Fibroblast of pulmonary artery (primary cell): ENCODE data around the gene FAIM.
A peak's percentile ranks its signal among the peaks of the same experiment; 100 is the strongest.
"Not testable (repeated sequence)": the region's sequence is repeated elsewhere in the genome, so short reads cannot be mapped to it uniquely, and the experiment has no call there.

Experiments
- DNase-seq: peaks from one replicate; pipeline ENCODE4 v3.0.0-alpha.2; 2010; ENCODE audit warnings: low read depth
- H3K4me3 ChIP-seq: replicated peaks from 2 replicates; pipeline ENCODE4 v1.5.1; 2011; ENCODE audit warnings: low read depth, mild to moderate bottlenecking, control low read depth, low read length, moderate library complexity
- TF ChIP-seq, protein P1 (sequence below): IDR thresholded peaks from 2 replicates; pipeline ENCODE4 v1.5.1; 2011; ENCODE audit warnings: mild to moderate bottlenecking, control low read depth, low read length, inconsistent platforms; ENCODE audit errors: missing control alignments

FAIM gene

DNA sequence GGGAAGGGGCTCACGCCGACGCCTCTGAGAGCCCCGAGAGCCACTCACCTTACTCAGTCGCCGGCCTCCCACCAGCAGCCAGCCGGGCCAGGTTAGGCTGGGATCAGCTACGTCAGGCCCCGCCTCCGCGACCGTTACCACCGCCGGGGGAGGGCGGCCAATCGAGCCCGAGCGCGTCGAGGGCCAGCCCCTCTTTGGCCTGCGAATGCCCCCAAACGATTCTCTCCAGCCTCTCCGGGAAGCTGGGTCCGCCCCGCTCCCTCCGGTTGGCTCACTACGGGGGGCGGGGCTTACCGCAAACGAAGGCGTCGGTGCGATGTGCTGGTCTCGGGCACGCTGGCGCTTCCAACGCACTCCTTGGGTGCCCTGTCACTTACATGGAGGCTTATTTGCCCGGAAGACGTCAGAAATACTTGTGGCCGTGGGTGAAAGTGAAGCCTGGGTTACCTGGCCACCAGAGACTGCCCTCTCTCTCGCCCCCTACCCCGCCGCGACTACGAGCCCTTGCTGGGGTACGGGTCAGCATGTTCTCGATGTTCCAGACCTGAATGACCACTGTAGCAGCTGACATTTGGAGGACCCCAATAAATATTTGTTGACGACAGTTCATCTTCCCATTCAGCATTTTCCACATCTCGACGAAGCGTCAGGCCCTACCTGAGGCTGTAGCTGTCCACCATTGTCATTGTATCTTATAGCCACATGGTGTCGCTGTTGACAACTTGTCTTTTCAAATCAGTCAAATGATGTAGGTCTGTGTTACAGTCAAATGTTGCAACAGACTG lies 14.2 kb upstream of the FAIM start, which contains the start of gene CEP70:
Gene CEP70 (minus strand): TSS at position 111 of the 785 bp plus-strand sequence. CDS start 21,333 bp downstream, outside the sequence.
- DNase-seq, result peak; percentile 97
- TF ChIP-seq, protein P1, sequence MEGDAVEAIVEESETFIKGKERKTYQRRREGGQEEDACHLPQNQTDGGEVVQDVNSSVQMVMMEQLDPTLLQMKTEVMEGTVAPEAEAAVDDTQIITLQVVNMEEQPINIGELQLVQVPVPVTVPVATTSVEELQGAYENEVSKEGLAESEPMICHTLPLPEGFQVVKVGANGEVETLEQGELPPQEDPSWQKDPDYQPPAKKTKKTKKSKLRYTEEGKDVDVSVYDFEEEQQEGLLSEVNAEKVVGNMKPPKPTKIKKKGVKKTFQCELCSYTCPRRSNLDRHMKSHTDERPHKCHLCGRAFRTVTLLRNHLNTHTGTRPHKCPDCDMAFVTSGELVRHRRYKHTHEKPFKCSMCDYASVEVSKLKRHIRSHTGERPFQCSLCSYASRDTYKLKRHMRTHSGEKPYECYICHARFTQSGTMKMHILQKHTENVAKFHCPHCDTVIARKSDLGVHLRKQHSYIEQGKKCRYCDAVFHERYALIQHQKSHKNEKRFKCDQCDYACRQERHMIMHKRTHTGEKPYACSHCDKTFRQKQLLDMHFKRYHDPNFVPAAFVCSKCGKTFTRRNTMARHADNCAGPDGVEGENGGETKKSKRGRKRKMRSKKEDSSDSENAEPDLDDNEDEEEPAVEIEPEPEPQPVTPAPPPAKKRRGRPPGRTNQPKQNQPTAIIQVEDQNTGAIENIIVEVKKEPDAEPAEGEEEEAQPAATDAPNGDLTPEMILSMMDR, result peak; percentile 77
- H3K4me3 ChIP-seq, result peak within 1 kb of the TSS; percentile 64

DNA sequence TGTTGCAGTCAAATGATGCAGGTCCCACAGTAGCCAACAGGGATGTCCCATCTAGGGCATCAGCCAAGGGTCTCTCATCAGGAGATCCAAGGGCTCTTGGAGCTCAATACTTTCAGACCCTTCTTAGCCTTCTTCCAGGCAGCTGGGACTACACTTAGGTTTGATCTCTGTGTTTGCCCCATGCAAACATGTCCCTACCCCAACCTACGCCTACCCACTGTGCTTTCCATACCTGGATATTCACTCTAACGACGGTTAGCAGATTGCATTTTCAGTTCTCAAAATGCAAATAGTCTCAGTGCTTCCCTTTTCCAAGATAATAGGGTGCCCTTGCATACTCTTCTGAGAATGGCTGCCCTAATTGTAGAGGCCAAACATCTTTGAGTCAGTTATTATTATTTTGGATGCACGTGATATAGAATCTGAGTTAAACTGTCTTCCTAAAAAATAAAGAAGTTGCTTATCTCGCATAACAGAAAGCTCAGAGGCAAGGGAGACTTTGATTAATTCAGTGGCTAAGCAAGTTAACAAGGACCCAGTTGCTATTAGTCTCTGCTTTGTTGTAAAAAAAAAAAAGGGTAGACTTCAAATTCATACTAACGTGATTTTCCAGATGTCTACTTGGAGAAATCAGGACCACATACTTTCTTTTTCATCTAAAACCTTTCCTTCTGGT lies 13.5 kb upstream of the FAIM start:
- peak overlapping the region; percentile 64 for H3K4me3 ChIP-seq
- TF ChIP-seq, protein P1, result no peak
- DNase-seq, result no peak

DNA sequence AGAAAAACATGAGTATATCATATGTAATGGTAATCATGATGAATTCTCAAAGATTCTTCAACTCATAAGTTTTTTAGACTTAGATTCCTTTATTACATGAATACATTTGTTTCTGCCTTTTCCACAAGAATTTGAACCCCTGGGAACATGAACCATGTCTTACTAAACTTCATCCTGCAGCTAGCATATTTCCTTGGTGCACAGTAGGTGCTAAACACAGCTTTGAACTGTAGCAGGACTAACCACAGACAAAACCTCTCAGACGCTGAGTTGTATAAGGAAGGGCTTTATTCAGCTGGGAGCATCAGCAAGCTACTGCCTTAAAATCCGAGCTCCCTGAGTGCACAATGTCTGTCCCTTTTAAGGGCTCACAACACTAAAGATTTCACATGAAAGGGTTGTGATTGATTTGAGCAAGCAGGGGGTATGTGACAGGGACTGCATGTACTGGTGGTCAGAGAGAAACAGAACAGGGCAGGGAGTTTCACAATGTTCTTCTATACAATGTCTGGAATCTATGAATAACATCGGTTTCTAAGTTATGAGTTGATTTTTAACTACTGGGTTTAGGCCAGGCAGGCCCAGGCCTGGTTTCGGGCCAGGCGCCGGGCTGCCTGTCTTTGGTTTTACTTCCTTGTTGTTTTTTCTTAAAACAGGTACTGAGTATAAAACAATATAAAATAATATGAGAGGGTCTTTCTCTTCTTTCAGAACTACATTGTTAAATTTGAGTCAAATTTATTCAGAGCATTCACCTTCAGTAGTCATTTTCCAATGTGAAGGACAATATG lies 11.2 kb upstream of the FAIM start:
- not testable (repeated sequence) for DNase-seq, H3K4me3 ChIP-seq

DNA sequence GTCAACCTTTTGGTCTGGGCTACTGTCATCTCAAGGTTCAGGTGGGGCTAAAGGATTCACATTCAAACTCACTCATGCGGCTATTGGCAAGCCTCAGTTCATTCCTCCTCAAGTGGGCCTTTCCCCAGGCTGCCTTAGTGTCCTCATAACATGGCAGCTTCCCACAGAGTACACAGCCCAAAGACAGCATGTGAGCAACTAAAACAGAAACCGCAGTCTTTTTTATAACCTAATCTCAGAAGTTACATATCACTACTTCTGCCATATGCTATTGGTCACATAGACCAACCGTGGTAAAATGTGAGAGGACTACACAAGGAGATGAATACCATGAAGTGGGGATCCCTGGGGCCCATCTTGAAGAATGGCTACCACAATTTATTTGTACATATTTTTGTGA lies 10.0 kb upstream of the FAIM start:
- no peak for DNase-seq
- no peak overlapping the region for H3K4me3 ChIP-seq
- TF ChIP-seq, protein P1, result no peak

DNA sequence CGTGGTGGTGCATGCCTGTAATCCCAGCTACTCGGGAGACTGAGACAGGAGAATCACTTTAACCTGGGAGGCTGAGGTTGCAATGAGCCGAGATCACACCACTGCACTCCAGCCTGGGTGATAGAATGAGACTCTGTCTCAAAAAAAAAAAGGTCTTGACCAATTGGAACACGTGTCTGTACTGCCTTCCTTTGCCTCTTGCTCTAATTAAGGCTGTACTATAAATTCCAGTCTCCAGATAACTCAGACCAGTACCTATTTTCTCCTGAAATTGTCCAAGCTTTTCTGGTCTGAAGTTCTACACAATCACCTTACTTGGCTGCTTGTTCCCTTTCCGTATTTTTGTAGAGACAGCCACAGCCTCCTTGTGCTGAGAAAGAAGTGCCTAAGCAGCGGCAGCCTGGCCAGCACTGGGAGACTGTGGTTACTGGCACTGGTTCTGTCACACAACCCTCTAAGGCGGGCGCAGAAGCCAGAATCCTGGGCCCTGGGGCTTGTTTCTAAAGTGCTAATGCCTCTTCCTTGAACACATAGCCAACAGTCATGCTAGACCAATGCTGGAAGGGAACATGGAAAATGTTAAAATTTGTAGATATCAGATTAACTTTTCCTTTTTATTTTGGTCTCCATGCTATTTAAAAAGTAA lies 8.3 kb upstream of the FAIM start:
- DNase-seq, result no peak
- H3K4me3 ChIP-seq, result no peak overlapping the region
- TF ChIP-seq, protein P1, result no peak

DNA sequence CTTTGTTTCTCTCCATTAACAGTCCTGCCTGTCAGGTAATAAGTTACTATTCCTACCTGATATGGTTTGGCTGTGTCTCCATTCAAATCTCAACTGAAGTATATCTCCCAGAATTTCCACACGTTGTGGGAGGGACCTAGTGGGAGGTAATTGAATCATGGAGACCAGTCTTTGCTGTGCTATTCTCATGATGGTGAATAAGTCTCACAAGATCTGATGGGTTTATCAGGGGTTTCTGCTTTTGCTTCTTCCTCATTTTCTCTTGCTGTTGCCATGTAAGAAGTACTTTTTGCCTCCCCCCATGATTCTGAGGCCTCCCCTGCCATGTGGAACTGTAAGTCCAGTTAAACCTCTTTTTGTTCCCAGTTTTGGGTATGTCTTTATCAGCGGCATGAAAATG lies 6.9 kb upstream of the FAIM start:
- not testable (repeated sequence) for H3K4me3 ChIP-seq, DNase-seq

DNA sequence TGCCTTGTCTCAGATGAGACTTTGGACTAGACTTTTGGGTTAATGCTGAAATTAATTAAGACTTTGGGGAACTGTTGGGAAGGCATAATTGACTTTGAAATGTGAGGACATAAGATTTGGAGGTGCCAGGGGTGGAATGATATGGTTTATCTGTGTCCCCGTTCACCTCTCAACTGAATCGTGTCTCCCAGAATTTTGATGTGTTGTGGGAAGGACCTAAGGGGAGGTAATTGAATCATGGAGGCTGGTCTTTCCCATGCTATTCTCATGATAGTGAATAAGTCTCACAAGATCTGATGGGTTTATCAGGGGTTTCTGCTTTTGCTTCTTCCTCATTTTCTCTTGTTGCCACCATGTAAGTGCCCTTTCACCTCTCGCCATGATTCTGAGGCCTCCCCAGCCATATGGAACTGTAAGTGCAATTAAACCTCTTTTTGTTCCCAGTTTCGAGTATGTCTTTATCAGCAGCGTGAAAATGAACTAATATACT lies 4.4 kb upstream of the FAIM start:
- DNase-seq, H3K4me3 ChIP-seq: not testable (repeated sequence)

DNA sequence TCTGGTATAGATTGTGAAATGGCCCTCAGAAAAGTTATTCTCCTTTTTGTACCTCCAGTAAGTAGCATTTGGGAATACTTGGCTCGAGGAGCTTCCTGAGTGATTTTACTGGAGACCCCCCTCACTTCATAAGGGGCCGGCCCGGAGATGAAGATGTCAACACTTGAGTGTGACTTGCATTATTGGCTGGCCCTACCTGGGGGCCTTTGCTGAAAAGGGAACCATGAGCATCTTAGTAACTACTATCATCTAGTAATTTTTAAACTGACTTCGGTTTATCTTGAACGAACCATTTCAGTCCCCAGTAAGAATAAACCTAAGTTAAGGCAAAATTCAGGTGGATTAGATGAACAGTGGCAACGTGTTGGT lies 1.3 kb downstream of the FAIM start:
- no peak overlapping the region for H3K4me3 ChIP-seq
- no peak for DNase-seq
- TF ChIP-seq, protein P1, result no peak
